A673 (cell line): ENCODE measurements around the gene OR6S1. TPM values are rescaled to one million over a fixed set of nuclear protein-coding genes. Genes with fewer than 3 reads are reported as not detected.
A peak's percentile ranks its signal among the peaks of the same experiment; 100 is the strongest.
"Not testable (repeated sequence)": the region's sequence is repeated elsewhere in the genome, so short reads cannot be mapped to it uniquely, and the experiment has no call there.

Source experiments
- BruUV-seq: library from RNA; stranded (reverse); fragments of 400-500 nt; replicated peaks from 2 replicates; lab custom pipeline; 2021; lab: Mats Ljungman, UMichigan
- CTCF ChIA-PET: fragments of 300-600 bp; sonication (Branson Sonifier 250); formaldehyde crosslinking; loops from one replicate; lab custom pipeline; 2022; ENCODE audit warnings: antibody characterized with exemption; lab: Charles Lee
- POLR2A ChIA-PET: fragments of 300-600 bp; sonication (Branson Sonifier 250); formaldehyde crosslinking; loops from one replicate; lab custom pipeline; 2022; ENCODE audit warnings: antibody characterized with exemption; ENCODE audit not compliant: low non-redundant PET; lab: Charles Lee
- DNase-seq: peaks from one replicate; pipeline ENCODE4 v3.0.0-alpha.2; 2015; ENCODE audit warnings: low spot score
- H3K27ac ChIP-seq: fragments of 200-600 bp; sonication (generic); 2 replicates; pipeline ENCODE4 v1.5.1; 2016; ENCODE audit warnings: mixed run types, low read depth, mild to moderate bottlenecking, mixed read lengths, antibody characterized with exemption, low read length; ENCODE audit not compliant: poor library complexity, severe bottlenecking
- H3K27me3 ChIP-seq: fragments of 200-600 bp; sonication (generic); replicated peaks from 2 replicates; pipeline ENCODE4 v1.6.1; 2017; ENCODE audit warnings: mixed run types, low read depth, mild to moderate bottlenecking, mixed read lengths, antibody characterized with exemption, low read length; ENCODE audit not compliant: insufficient read depth, poor library complexity
- H3K36me3 ChIP-seq: fragments of 200-600 bp; sonication (generic); 2 replicates; pipeline ENCODE4 v1.6.1; 2016; ENCODE audit warnings: mixed run types, mild to moderate bottlenecking, mixed read lengths, antibody characterized with exemption, low read length; ENCODE audit not compliant: insufficient read depth, poor library complexity, severe bottlenecking
- H3K4me1 ChIP-seq: fragments of 200-600 bp; sonication (generic); 2 replicates; pipeline ENCODE4 v1.6.1; 2017; ENCODE audit warnings: mixed run types, mild to moderate bottlenecking, mixed read lengths, antibody characterized with exemption, low read length; ENCODE audit not compliant: insufficient read depth, poor library complexity, severe bottlenecking
- H3K4me3 ChIP-seq: fragments of 200-600 bp; sonication (generic); 2 replicates; pipeline ENCODE4 v1.5.1; 2016; ENCODE audit warnings: low read depth, mixed run types, mild to moderate bottlenecking, mixed read lengths, low read length; ENCODE audit not compliant: poor library complexity, severe bottlenecking
- H3K9me3 ChIP-seq: fragments of 200-600 bp; sonication (generic); 2 replicates; pipeline ENCODE4 v1.6.1; 2016; ENCODE audit warnings: mixed run types, low read depth, mild to moderate bottlenecking, mixed read lengths, antibody characterized with exemption, low read length; ENCODE audit not compliant: poor library complexity, severe bottlenecking
- EZH2 ChIP-seq: fragments of 200-600 bp; sonication (generic); IDR thresholded peaks from 2 replicates; pipeline ENCODE4 v1.6.1; 2017; ENCODE audit warnings: borderline replicate concordance, low read depth, mild to moderate bottlenecking, mixed read lengths, antibody characterized with exemption, low read length; ENCODE audit not compliant: poor library complexity, severe bottlenecking
- intact Hi-C: fragments of 100-400 bp; cut with micrococcal nuclease; formaldehyde crosslinking; loops from one replicate; pipeline ENCODE4 v1.10.0; 2022; ENCODE audit not compliant: unreplicated experiment
- total RNA-seq: library from RNA; stranded (reverse); gene quantifications from 2 replicates; pipeline ENCODE4 v1.2.3, GENCODE V29; 2021
- TF ChIP-seq, protein P1 (sequence below): fragments of 300-800, 200-600 bp; sonication (generic); conservative IDR thresholded peaks from 2 replicates; pipeline ENCODE4 v1.5.1; 2017; ENCODE audit warnings: low read depth, mild to moderate bottlenecking, antibody characterized with exemption, low read length, moderate library complexity, mixed read lengths

The OR6S1 gene
- total RNA-seq, 1 experiment from 2014 or later = not detected

DNA sequence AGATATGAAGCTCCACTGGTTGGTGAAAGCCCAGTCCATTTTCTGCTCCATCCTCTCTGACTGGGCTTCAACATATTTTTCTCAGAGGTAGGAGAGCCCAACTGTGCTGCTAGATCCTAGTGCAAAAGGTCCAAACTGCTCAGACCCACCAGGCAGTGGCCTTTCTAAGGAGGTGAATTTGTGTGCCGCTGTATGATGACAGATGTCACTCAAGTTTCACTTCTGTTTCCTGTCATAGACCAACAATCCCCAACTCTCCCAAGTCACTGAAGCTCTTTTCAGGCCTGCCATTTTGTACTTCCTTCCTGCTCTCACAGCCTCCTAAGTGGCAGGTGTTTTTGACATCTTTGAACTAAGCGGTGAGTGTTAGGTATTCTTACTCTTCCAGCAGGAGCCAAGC is 26.5 kb upstream of the OR6S1 start:
- H3K36me3 ChIP-seq = no peaks in the 10 kb centered on the region
- peaks cover 10% of the 10 kb centered on the region for H3K27me3 ChIP-seq
- no peak overlapping the region for H3K27ac ChIP-seq
- DNase-seq = no peak
- POLR2A ChIA-PET = no interaction called here
- BruUV-seq = no TSS peak
- no peaks in the 10 kb centered on the region for H3K4me1 ChIP-seq
- no peaks in the 10 kb centered on the region for H3K9me3 ChIP-seq
- CTCF ChIA-PET = no interaction called here
- no peak for TF ChIP-seq EZH2
- TF ChIP-seq, protein P1, sequence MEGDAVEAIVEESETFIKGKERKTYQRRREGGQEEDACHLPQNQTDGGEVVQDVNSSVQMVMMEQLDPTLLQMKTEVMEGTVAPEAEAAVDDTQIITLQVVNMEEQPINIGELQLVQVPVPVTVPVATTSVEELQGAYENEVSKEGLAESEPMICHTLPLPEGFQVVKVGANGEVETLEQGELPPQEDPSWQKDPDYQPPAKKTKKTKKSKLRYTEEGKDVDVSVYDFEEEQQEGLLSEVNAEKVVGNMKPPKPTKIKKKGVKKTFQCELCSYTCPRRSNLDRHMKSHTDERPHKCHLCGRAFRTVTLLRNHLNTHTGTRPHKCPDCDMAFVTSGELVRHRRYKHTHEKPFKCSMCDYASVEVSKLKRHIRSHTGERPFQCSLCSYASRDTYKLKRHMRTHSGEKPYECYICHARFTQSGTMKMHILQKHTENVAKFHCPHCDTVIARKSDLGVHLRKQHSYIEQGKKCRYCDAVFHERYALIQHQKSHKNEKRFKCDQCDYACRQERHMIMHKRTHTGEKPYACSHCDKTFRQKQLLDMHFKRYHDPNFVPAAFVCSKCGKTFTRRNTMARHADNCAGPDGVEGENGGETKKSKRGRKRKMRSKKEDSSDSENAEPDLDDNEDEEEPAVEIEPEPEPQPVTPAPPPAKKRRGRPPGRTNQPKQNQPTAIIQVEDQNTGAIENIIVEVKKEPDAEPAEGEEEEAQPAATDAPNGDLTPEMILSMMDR = no peak
- intact Hi-C loops = no loop called here
- H3K4me3 ChIP-seq = no peak overlapping the region

DNA sequence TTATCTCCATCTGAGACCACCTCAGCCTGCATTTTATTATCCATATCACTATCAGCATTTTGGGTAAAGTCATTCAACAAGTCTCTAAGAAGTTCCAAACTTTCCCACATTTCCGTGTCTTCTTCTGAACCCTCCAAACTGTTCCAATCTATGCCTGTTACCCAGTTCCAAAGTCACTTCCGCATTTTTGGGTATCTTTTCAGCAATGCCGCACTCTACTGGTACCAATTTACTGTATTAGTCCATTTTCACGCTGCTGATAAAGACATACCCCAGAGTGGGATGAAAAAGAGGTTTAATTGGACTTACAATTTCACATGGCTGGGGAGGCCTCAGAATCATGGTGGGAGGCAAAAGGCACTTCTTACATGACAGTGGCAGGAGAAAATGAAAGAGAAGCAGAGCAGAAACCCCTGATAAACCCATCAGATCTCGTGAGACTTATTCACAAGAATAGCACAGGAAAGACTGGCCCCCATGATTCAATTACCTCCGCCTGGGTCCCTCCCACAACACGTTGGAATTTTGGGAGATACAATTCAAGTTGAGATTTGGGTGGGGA is 25.0 kb upstream of the OR6S1 start:
- H3K4me3 ChIP-seq, DNase-seq, H3K36me3 ChIP-seq, H3K4me1 ChIP-seq, CTCF ChIA-PET, intact Hi-C loops, H3K27ac ChIP-seq, BruUV-seq, POLR2A ChIA-PET, H3K9me3 ChIP-seq: not testable (repeated sequence)
- peaks cover 18% of the 10 kb centered on the region for H3K27me3 ChIP-seq

- H3K4me3 ChIP-seq = peak overlapping the region; percentile 46
- peaks cover 18% of the 10 kb centered on the region for H3K27me3 ChIP-seq
- H3K27ac ChIP-seq = no peak overlapping the region
- CTCF ChIA-PET = interaction anchor here (0.6 to 1.0 kb wide), 3 partner anchors 12 to 204 kb away, joined by 3 to 17 read pairs (median 9); no protein-coding TSS in a partner anchor
- peak; percentile 86 for DNase-seq
- H3K4me1 ChIP-seq = no peaks in the 10 kb centered on the region
- TF ChIP-seq, protein P1 = peak; percentile 47
- TF ChIP-seq EZH2 = no peak
- intact Hi-C loops = loop anchor here (1.0 kb wide), 1 partner anchor 18 kb away; no protein-coding TSS in a partner anchor
- BruUV-seq = no TSS peak
- H3K36me3 ChIP-seq = no peaks in the 10 kb centered on the region
- POLR2A ChIA-PET = no interaction called here
- H3K9me3 ChIP-seq = no peaks in the 10 kb centered on the region
Measured at GRCh38 chr14:20662968-20663732, 21.7 kb upstream of the OR6S1 start.
